Superior temporal gyrus (tissue), 1 donor: ENCODE results near the gene LAD1.

Source experiments
- DNase-seq: peaks from one replicate; pipeline ENCODE4 v3.0.0-alpha.2; 2016; ENCODE audit errors: extremely low spot score

Gene LAD1

GRCh38 chr1:201391651-201392511 is 7.2 kb downstream of the LAD1 start:
- DNase-seq: no peak

- no peak for DNase-seq
These were observed 7.9 kb downstream of the LAD1 start for GRCh38 chr1:201391225-201391624.

- DNase-seq: no peak
These were observed 10.1 kb downstream of the LAD1 start for GRCh38 chr1:201389051-201389450.

GRCh38 chr1:201386208-201386607 is 12.9 kb downstream of the LAD1 start:
- no peak for DNase-seq

- peak; percentile 31 for DNase-seq
These were observed 13.7 kb downstream of the LAD1 start for GRCh38 chr1:201385299-201385891.

- no peak for DNase-seq
These were observed 14.7 kb downstream of the LAD1 start for GRCh38 chr1:201384406-201384782.

GRCh38 chr1:201383647-201384405 is 15.3 kb downstream of the LAD1 start:
- DNase-seq: no peak

GRCh38 chr1:201381130-201381529 is 18.0 kb downstream of the LAD1 start:
- no peak for DNase-seq

GRCh38 chr1:201379733-201380242 is 19.3 kb downstream of the LAD1 start:
- no peak for DNase-seq

GRCh38 chr1:201378804-201379203 is 20.3 kb downstream of the LAD1 start:
- no peak for DNase-seq

- no peak for DNase-seq
These were observed 21.5 kb downstream of the LAD1 start, which contains the start of gene TNNT2 for GRCh38 chr1:201377611-201378092. Gene TNNT2 (minus strand): TSS chr1:201377680. CDS start chr1:201373254, 4,426 bp downstream.

- DNase-seq: no peak
These were observed 22.4 kb downstream of the LAD1 start for GRCh38 chr1:201376464-201377374.

- no peak for DNase-seq
These were observed 23.0 kb downstream of the LAD1 start for GRCh38 chr1:201376107-201376463.

- DNase-seq: no peak
These were observed 24.0 kb downstream of the LAD1 start for GRCh38 chr1:201375169-201375568.

- DNase-seq: no peak
These were observed 24.8 kb downstream of the LAD1 start for GRCh38 chr1:201374364-201374763.

- no peak for DNase-seq
These were observed 27.3 kb downstream of the LAD1 start for GRCh38 chr1:201371792-201372191.

GRCh38 chr1:201371276-201371675 is 27.8 kb downstream of the LAD1 start:
- no peak for DNase-seq

GRCh38 chr1:201370500-201370899 is 28.6 kb downstream of the LAD1 start:
- DNase-seq: peak; percentile 40

- DNase-seq: no peak
These were observed 29.9 kb downstream of the LAD1 start for GRCh38 chr1:201369209-201369608.

- DNase-seq: no peak
These were observed 32.4 kb downstream of the LAD1 start for GRCh38 chr1:201366696-201367095.

- no peak for DNase-seq
These were observed 33.9 kb downstream of the LAD1 start for GRCh38 chr1:201365251-201365650.
